OCI-LY7 (cell line): ENCODE results near the gene IGSF11. TPM values are rescaled to one million over a fixed set of nuclear protein-coding genes. Genes with fewer than 3 reads are reported as not detected.

Experiments
- BruUV-seq: library from RNA; stranded (reverse); fragments of 400-500 nt; replicated peaks from 2 replicates; lab custom pipeline; 2021; lab: Mats Ljungman, UMichigan
- CTCF ChIA-PET: fragments of 300-600 bp; sonication (Branson Sonifier 250); formaldehyde crosslinking; loops from one replicate; lab custom pipeline; 2022; ENCODE audit warnings: antibody characterized with exemption; ENCODE audit not compliant: unreplicated experiment; lab: Charles Lee
- POLR2A ChIA-PET: fragments of 300-600 bp; sonication (Branson Sonifier 250); formaldehyde crosslinking; loops from one replicate; lab custom pipeline; 2022; ENCODE audit warnings: antibody characterized with exemption; lab: Charles Lee
- DNase-seq: peaks from one replicate; pipeline ENCODE4 v3.0.0-alpha.2; 2015; ENCODE audit warnings: low spot score
- H2AFZ ChIP-seq: fragments of 200-600 bp; sonication (generic), shearing (Covaris generic); 2 replicates; pipeline ENCODE4 v1.6.1; 2014; ENCODE audit warnings: mild to moderate bottlenecking, antibody characterized with exemption, low read length, moderate library complexity
- H3K27ac ChIP-seq: fragments of 200-600 bp; sonication (generic); 2 replicates; pipeline ENCODE4 v1.5.1; 2014; ENCODE audit warnings: mixed run types, low read depth, mild to moderate bottlenecking, moderate library complexity, low read length, inconsistent platforms; ENCODE audit not compliant: poor library complexity, severe bottlenecking
- H3K36me3 ChIP-seq: fragments of 200-600 bp; sonication (generic); 2 replicates; pipeline ENCODE4 v1.6.1; 2014; ENCODE audit warnings: mild to moderate bottlenecking, antibody characterized with exemption, low read length, moderate library complexity, mixed read lengths; ENCODE audit not compliant: insufficient read depth
- H3K4me1 ChIP-seq: fragments of 200-600 bp; sonication (generic); 2 replicates; pipeline ENCODE4 v1.5.1; 2014; ENCODE audit warnings: mild to moderate bottlenecking, low read length; ENCODE audit not compliant: insufficient read depth, poor library complexity, severe bottlenecking
- H3K4me2 ChIP-seq: fragments of 200-600 bp; sonication (generic); 2 replicates; pipeline ENCODE4 v1.6.1; 2014; ENCODE audit warnings: mild to moderate bottlenecking, low read length
- H3K4me3 ChIP-seq: fragments of 200-600 bp; sonication (generic); 2 replicates; pipeline ENCODE4 v1.5.1; 2014; ENCODE audit warnings: mild to moderate bottlenecking, low read depth, low read length; ENCODE audit not compliant: poor library complexity, severe bottlenecking
- H3K79me2 ChIP-seq: fragments of 200-600 bp; sonication (generic); 2 replicates; pipeline ENCODE4 v1.6.1; 2016; ENCODE audit warnings: low read depth, mild to moderate bottlenecking, low read length, moderate library complexity, mixed read lengths; ENCODE audit not compliant: insufficient read depth
- H3K9me2 ChIP-seq: fragments of 200-600 bp; sonication (generic); 2 replicates; pipeline ENCODE4 v1.6.1; 2016; ENCODE audit warnings: mild to moderate bottlenecking, low read length, mixed read lengths; ENCODE audit not compliant: insufficient read depth
- H3K9me3 ChIP-seq: fragments of 200-600 bp; sonication (generic); 2 replicates; pipeline ENCODE4 v1.6.1; 2014; ENCODE audit warnings: mild to moderate bottlenecking, mixed run types, low read length, mixed read lengths
- H4K20me1 ChIP-seq: fragments of 200-600 bp; sonication (generic); 2 replicates; pipeline ENCODE4 v1.6.1; 2014; ENCODE audit warnings: mild to moderate bottlenecking, antibody characterized with exemption, low read length, moderate library complexity, mixed read lengths; ENCODE audit not compliant: insufficient read depth
- EZH2phosphoT487 ChIP-seq: fragments of 200-600 bp; sonication (generic); IDR thresholded peaks from 2 replicates; pipeline ENCODE4 v1.6.1; 2018; ENCODE audit warnings: low read depth, borderline replicate concordance, mild to moderate bottlenecking, mixed run types, antibody characterized with exemption, low read length, moderate library complexity, mixed read lengths
- intact Hi-C: fragments of 100-400 bp; cut with micrococcal nuclease; formaldehyde crosslinking; loops from one replicate; pipeline ENCODE4 v1.10.0; 2022; ENCODE audit not compliant: unreplicated experiment
- total RNA-seq, 2 experiments: library from RNA; depleted of rRNA in 1 of 2; stranded (reverse); fragments of >200 nt in 1 of 2; shearing (Covaris generic) in 1 of 2; gene quantifications; 2 replicates each; pipeline ENCODE4 v1.2.3, GENCODE V29; 2014 to 2022
- TF ChIP-seq, protein P1 (sequence below): fragments of 200-600 bp; sonication (generic); conservative IDR thresholded peaks from 2 replicates; pipeline ENCODE4 v1.5.1; 2014; ENCODE audit warnings: mild to moderate bottlenecking, antibody characterized with exemption, low read length, moderate library complexity, mixed read lengths

IGSF11 gene
- total RNA-seq, 2 experiments from 2014 or later: not detected

GRCh38 chr3:118951089-118951488, 83.6 kb downstream of the IGSF11 start:
- TF ChIP-seq EZH2phosphoT487: no peak
- TF ChIP-seq, protein P1, sequence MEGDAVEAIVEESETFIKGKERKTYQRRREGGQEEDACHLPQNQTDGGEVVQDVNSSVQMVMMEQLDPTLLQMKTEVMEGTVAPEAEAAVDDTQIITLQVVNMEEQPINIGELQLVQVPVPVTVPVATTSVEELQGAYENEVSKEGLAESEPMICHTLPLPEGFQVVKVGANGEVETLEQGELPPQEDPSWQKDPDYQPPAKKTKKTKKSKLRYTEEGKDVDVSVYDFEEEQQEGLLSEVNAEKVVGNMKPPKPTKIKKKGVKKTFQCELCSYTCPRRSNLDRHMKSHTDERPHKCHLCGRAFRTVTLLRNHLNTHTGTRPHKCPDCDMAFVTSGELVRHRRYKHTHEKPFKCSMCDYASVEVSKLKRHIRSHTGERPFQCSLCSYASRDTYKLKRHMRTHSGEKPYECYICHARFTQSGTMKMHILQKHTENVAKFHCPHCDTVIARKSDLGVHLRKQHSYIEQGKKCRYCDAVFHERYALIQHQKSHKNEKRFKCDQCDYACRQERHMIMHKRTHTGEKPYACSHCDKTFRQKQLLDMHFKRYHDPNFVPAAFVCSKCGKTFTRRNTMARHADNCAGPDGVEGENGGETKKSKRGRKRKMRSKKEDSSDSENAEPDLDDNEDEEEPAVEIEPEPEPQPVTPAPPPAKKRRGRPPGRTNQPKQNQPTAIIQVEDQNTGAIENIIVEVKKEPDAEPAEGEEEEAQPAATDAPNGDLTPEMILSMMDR: no peak
- Histone ChIP-seq H3K4me1 (no peaks in the 10 kb centered on the region), H3K27ac (no peak overlapping the region)

DNA sequence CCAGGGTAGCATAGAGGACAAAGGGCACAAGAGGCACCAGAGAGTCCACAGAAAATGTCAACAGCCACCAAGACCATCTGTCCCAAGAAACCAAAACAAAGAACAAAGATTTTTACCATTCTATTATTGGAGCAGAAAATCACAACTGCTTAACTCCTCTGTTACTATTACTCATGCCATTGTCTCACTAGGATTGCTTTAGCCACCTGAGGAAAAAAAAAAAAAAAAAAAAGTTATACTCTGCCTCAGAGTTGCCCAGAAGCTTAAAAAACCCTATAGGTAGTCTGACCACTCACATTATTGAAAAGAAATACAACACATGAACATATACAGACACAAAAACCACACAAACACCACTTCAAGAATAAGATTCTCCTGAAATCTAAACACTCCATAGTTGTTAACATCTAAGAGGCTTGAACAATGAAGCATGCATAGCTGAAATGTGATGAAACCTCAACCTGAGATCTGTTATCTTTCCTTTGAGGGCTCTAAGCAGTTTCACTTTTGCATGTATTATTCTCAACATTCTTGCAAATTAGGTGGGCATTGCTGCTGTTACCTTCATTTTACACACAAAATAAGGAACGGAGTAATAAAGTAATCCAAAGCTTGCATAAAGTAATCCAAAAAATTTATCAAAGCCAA, 85.4 kb downstream of the IGSF11 start:
- intact Hi-C loops: no loop called here
- no peak for DNase-seq
- TF ChIP-seq, protein P1: no peak
- TF ChIP-seq EZH2phosphoT487: no peak
- Histone ChIP-seq H3K4me1 (no peaks in the 10 kb centered on the region), H3K79me2 (no peaks in the 10 kb centered on the region), H3K4me3 (no peak overlapping the region), H3K36me3 (no peaks in the 10 kb centered on the region), H3K9me3 (no peaks in the 10 kb centered on the region), H4K20me1 (no peaks in the 10 kb centered on the region), H3K9me2 (no peaks in the 10 kb centered on the region), H2AFZ (no peak overlapping the region), H3K4me2 (no peak overlapping the region), H3K27ac (no peak overlapping the region)
- ChIA-PET CTCF (no interaction called here), POLR2A (no interaction called here)
- no TSS peak for BruUV-seq

More at GRCh38 chr3:118951089-118951488, 83.6 kb downstream of the IGSF11 start:
- Histone ChIP-seq H4K20me1 (no peaks in the 10 kb centered on the region), H3K9me3 (no peaks in the 10 kb centered on the region), H3K4me3 (no peak overlapping the region), H3K9me2 (no peaks in the 10 kb centered on the region), H3K79me2 (no peaks in the 10 kb centered on the region), H3K36me3 (no peaks in the 10 kb centered on the region), H2AFZ (no peak overlapping the region), H3K4me2 (no peak overlapping the region)
- intact Hi-C loops: no loop called here
- ChIA-PET CTCF (no interaction called here), POLR2A (no interaction called here)
- no TSS peak for BruUV-seq
- no peak for DNase-seq

- H2AFZ ChIP-seq: no peak overlapping the region
- TF ChIP-seq, protein P1: no peak
- no peak for TF ChIP-seq EZH2phosphoT487
- ChIA-PET CTCF (no interaction called here), POLR2A (interaction anchor here (0.5 to 1.0 kb wide), 2 partner anchors 15 to 515 kb away, joined by 3 to 4 read pairs; no protein-coding TSS in a partner anchor)
- intact Hi-C loops: no loop called here
- H3K79me2 ChIP-seq: no peaks in the 10 kb centered on the region
- H3K9me2 ChIP-seq: no peaks in the 10 kb centered on the region
- H4K20me1 ChIP-seq: no peaks in the 10 kb centered on the region
- H3K9me3 ChIP-seq: no peaks in the 10 kb centered on the region
- H3K4me1 ChIP-seq: no peaks in the 10 kb centered on the region
- BruUV-seq: no TSS peak
- H3K4me3 ChIP-seq: no peak overlapping the region
- H3K4me2 ChIP-seq: no peak overlapping the region
- DNase-seq: no peak
- H3K27ac ChIP-seq: no peak overlapping the region
- no peaks in the 10 kb centered on the region for H3K36me3 ChIP-seq
These were observed 86.5 kb downstream of the IGSF11 start for GRCh38 chr3:118948146-118948545.
